GM18511 (cell line): Measurements from ENCODE around the gene USP24.
"Not testable (repeated sequence)": the region's sequence is repeated elsewhere in the genome, so short reads cannot be mapped to it uniquely, and the experiment has no call there.

Experiments
- ATAC-seq: cut with Tn5 transposase; IDR thresholded peaks from one replicate; pipeline ENCODE4 v1.9.1; 2021; ENCODE audit warnings: mild to moderate bottlenecking, moderate library complexity; ENCODE audit not compliant: unreplicated experiment

The USP24 gene

DNA sequence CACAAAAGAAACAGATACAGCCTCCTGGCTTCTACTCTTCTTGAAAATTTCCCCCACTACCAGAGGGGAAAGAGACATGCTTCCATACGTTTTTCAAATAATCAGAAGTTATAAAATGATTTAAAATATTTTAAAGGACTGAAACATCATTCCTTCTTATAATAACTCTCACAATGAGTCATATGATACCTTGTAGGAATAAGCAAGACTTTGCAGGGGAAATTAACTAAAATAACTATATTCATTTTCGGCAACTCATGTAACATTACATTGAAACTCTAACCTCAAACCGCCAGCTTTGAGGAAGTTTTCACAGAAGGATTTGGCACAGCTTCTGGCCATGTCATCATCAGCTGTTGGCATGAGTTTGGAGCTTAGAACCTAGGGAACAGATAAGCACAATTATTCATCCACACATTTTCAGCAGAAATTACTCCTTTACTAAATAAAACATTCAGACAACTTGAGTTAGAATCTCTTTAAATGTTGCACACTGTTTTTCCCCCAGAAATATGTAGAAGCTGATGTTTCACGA is 85.9 kb downstream of the USP24 start:
- ATAC-seq = no peak

DNA sequence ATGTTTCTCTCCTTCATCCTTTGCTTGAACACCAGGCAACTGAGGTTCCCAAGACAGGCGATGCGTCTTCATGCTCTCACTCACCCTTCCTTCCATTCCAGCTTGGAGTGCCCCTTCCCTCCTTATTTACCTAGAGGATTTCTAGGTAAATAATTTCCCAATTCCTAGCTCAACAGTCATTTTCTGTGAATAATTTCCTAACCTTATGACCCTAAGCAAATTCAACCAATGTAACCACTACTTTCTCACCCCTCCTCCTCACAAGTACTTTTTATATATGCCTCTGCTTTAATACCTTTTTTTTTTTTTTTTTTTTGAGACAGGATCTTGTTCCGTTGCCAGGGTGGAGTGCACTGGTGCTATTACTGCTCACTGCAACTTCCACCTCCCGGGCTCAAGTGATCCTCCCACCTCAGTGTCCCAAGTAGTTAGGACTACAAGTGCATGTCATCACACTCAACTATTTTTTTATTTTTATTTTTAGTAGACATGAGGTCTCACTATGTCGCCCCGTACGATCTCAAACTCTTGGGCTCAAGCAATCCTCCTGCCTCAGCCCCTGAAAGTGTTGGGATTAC is 86.7 kb downstream of the USP24 start:
- ATAC-seq = no peak

DNA sequence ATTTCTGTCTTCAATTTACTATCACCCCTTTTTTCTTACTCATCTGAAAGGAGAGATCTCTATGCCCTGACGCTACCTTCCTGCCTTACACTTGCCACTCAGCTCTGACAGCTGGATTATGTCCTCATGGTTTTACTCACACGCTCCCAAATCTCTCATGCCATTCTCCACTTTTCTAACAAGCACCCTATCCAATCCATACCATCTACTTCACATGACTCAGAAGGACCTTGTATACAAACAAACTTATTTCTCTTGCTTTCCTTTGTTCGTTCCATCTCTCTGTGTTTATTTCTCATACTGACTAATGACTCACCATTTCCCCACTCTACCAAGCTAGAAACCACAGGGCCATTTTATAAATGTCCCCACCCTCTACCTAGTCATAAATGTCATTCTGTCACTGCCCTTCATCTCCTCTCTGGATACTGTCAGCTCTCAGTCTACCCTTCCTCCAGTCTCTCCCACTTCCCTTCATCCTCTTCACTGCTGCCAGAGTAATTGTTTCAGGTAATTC is 87.3 kb downstream of the USP24 start:
- peak; percentile 72 for ATAC-seq

DNA sequence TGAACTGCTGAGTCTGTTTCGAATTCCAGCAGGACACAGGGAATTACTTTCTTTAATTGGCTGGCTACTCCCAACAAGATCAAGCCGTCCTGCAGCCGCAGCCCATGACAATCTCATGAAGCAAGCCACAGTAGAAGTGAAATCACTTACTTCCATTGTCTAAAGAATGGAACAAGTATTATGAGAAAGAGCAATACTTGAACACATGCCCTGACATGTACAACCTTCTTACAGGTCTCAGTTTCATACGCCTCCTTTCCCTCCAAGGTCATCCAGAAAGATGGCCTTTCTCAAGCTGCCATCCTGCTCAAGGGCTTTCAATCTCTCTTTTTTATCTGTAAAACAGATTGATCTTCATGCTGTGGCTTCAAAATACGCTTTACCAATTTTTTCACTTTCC is 90.7 kb downstream of the USP24 start:
- ATAC-seq = no peak

DNA sequence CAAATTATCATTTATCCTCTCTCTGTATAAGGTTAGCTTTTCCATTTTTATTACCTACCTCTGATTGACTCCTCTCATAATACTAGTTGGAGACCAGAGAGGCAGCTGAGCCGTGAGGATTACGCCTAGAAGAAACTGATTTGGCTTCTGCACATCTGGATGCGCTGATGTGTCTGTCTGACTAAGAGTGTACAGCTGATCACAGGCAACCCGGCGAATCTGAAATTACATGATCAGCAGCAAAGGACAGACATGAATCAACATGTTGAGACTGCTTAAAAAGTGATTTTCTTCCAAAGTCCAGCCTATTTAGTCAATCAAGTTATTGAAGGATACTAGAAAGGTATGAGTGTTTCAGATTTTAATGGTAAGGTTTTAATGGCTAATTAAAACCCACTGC is 94.6 kb downstream of the USP24 start:
- no peak for ATAC-seq

DNA sequence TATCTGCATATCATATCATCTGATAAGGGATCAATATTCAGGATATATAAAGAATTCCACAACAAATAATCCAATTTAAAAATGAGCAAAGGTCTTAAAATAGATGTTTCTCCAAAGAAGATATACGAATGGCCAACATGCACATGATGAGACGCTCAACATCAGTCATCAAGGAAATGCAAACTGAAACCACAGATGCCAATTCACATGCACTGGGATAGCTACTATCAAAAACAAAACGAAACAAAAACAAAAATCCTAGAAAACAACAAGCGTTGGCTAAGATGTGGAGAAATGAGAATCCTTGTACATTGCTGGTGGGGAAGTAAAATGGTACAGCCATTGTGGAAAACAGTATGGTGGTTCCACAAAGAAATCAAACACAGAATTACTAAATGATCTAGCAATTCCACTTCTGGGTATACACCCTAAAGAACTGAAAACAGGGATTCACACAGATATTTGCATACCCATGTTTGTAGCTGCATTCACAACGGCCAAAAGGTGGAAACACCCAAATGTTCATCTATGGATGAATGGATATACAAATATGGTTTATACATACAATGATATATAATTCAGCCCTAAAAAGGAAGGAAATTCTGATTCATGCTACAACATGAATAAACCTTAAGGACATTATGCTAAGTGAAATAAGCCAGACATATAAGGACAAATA is 96.4 kb downstream of the USP24 start:
- ATAC-seq = no peak

DNA sequence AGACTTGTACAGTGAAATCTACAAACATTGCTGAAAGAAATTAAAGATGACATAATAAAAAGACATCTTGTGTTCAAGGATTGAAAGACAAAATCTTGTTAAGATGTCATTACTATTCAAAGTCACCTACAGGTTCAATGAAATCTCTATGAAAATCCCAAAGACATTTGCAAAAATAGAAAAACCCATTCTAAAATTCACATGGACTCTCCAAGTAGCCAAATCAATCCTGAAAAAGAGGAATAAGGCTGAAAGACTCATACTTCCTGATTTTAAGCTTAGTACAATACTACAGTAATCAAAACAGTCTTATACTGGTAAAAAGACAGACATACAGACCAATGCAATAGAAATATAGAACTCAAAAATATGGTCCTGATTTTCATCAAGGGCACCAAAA is 97.2 kb downstream of the USP24 start:
- ATAC-seq = no peak

DNA sequence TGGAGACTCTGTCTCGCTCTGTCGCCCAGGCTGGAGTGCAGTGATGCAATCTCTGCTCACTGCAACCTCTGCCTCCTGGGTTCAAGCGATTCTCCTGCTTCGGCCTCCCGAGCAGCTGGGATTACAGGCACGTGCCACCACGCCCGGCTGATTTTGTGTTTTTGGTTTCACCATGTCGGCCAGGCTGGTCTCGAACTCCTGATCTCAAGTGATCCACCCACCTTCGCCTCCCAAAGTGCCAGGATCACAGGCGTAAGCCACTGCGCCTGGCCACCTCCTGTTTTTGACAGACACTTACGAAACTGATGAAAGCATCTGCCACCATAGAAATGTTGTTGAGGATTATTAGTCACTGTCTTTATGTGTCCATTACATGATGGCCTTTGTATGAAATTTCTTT is 106.2 kb downstream of the USP24 start:
- ATAC-seq = not testable (repeated sequence)

DNA sequence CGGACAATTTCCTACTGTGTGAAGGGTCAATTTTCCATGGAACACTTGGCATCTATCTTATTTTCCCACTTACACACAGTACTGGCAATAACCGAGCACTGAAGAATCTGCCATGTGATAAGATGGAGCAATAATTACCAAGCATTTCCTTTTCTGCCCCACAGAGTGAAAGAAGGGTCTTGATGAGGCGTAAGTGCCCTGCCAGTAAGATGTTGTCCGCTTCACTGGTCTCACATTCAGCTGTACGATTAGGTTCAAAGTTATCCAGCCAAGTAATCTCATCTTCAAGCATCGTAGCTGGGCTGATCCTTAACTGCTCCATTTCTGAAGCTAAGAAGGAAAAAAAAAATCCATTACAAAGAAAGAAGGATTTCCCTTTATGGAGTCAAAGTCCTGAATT is 108.1 kb downstream of the USP24 start:
- no peak for ATAC-seq

DNA sequence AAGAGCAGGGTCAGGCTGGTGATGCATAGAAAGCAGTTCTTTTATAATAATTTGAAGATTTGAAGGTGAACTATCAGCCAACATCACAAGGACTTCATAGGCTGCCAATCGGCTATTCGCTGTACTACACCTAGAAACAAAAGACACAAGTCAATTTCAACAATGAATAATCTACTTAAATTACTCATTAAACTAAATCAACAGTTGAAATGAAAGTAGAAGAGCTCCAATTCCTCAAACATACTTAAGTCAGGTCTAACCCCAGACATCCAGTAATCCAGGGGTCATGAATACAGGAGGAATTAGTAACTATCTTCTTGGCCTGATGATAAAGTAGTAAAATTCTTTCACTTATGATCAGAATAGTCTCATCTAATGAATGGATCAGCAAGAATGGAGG is 111.3 kb downstream of the USP24 start:
- no peak for ATAC-seq

DNA sequence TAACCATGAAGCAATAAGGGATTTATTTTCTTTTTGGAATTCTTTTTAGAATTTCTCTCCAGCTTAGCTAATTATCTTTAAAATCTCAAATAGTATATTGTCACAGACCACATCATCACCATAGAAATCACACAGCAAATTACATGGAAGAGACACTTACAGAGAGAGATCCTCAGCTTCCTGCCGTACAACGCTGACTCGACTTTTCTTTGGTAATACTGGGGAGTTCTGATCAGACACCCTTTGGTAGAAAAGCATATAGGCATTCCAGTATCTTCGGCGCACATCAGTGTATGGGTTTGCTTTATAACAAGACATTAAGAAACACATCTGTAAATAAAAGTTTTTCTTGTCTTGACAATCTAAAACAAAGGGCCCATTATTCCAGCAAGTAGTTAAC is 120.1 kb downstream of the USP24 start:
- ATAC-seq = no peak

DNA sequence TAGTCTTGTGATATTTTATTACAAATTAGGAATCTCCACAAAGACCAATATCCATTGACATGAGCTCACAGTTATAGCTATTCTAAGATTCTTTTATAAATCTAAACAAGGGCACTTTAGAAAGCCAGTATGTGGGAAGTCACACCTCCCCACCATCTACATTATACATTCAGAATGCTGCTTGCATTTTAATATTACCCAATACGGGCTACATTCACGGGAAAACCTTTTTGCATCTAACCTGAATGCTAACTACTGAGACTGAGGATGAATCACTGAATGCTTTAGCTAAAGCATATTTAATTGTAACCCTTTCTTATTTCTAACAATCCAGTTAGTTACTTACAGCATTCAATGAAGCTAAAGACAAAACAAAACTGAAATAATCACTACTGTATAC is 122.7 kb downstream of the USP24 start:
- ATAC-seq = no peak

DNA sequence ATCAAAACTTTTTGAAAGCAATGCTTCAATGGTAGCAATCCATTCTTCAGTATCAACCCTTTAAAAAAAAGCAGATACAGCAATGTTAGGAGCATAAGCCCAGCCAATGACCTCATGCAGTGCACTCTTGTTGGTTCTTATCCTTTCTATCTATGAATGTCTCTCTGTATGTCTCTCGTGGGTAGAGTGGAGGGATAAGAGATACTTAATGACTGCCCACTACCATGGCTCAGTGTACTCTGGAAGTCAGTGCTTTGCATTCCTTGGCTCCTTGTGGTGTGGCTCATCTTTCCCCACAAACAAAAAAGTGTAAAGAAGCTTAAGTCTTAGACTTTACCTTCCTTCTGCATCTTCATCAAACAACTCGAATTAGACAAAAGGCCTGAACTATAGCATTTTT is 125.5 kb downstream of the USP24 start:
- no peak for ATAC-seq

DNA sequence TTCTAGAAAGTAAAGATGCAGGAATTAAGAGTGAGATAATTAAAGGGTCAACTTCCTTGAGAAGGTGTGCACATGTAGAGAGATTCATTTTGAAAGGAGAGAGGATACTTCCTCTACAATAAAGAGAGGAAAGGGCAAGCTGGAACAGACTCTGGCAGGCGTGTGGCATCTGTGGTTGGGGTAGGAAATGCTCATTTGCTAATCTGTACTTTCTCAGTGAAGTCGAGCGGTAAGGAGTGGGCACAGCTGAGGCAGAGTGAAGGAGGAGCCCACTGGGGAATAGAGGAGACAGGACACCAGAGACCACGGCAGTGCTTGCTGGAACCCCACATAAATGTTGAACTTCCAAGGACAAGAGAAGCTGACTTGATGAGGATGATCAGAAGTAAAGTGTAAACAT is 126.8 kb downstream of the USP24 start:
- no peak for ATAC-seq

DNA sequence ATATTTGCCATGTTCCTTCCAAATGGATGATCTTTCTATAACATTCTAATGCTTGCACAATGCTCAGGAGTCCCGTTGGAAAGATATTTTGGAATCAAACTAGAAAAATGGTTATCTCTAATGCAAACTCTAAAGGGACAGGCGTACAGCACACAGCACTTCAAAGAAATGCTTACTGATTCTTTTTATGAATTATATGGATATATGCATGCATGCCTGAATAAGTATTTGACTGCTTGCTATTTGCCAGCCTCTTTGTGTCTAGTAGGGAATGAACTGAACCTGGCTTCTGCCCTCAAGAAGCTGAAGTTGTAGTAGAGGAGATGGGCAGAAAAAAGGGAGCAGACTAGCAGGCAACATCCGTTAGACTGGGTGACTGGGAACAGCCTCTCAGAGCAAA is 127.7 kb downstream of the USP24 start:
- ATAC-seq = no peak

DNA sequence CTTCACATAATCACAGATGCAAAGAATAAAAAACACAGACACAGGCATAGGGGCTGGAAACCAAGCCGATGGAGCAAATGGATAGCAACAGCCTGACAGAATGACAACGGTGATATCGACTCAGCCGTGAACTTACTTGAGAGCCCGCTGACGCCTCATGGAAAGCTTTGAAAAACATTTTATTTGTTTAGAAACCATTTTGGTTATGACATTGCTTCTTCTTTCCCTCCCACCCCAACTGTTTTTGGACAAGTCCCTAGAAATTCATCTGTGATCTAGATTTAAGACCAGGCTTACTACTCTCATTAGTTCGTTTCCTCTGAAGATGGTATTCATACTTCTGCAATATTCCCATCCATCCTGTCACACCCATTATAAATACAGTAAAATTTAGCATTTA is 130.9 kb downstream of the USP24 start:
- ATAC-seq = no peak

DNA sequence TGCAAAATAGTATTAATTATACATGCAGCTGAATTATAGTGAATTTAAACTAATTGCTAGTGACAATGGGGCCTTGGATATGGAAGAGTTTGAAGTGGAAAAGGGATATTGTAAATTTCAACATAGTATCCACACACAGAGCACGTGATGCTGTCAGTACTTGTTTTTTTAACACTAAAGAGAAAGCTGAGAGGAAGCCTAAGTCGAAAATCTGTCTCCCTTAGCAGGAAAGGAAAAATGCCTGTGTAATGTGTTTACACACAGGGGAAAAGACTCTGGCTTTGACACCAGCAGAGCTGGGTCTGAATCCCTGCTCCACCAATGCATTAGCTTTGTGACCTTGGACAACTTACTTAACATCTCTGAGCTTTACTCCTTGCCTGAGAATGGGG is 133.3 kb downstream of the USP24 start:
- ATAC-seq = no peak

DNA sequence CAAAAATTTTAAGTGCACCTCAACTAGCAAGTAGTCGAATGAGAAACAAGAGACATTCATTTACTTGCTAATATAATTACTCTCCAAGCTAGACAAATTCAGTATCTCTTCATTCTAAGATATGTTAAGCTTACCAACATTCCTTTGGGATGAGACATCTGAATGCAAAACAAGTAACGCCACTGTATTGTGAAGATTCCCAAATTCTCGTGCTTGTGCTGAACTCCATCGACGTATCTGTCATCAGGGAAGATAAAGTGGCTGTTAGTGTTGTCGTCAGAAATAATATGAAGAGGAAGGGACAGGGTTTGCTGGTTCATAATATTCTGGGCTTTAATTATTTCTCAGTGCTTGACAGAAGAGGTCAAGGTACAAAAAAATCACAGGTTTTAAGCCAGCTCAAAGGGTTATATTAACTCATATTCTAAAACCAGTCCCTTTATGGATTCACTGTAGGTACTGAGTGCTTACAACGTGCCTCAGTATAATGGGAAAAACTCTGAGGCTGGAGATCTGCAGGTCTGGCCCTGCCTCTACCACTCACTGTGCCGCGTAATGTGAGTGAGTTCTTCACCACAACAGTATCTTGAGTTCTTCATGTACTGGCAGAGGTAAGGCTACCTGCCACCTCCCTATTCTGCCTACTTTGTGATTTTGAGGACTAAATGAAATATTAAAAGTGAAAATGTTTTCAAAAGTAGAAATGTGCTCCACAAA is 133.8 kb downstream of the USP24 start:
- no peak for ATAC-seq

DNA sequence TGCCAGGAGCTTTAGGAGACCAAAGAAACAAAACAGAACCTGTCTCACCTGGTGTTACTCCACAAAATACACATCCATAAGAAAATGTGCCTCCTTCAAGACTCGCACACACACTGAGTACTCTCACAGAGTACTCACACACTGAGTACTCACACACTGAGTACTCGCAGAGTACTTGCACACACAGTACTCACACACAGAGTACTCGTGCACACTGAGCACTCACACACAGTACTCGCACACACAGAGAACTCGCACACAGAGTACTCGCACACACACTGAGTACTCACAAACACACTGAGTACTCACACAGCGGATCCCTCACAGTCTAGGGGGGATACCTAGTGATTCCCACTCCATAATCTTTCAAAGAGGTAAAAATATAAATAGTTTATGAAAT is 135.5 kb downstream of the USP24 start:
- no peak for ATAC-seq

DNA sequence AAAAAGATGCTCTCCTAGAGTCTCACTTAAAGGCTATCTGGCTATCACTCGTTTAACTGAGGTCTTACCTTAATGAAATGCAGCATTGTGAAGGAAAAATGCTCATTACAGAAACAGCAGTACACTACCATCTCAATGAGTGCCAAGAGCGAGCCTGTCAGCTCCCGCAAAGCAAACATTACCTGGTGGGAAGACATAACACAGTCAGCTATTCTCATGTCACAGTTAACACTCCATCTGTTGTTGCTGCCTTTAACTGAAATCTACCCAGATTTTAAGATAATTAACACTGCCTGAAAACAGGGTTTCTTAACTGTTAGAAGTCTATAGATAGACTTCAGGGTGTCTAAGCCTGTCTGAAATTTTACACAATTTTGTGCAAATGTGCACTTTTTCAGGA is 136.7 kb downstream of the USP24 start:
- no peak for ATAC-seq

DNA sequence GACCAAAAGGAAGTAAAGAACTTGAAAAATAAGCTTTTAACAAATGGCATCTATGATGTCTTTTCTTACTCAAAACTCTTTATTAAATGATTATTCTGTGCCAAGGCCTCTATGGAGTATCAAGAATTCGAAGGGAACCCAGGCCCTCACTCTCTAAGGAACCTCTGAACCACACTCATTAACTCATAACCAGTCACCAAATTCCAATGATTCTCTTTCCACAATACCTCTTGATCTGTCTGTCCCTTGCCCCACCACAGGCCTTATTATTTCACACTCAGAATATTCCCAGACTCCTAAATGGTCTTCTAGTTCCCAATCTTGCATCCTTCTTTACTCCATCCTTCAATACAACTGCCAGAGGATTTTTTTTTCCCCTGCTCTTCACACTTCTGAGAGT is 138.8 kb downstream of the USP24 start:
- no peak for ATAC-seq

DNA sequence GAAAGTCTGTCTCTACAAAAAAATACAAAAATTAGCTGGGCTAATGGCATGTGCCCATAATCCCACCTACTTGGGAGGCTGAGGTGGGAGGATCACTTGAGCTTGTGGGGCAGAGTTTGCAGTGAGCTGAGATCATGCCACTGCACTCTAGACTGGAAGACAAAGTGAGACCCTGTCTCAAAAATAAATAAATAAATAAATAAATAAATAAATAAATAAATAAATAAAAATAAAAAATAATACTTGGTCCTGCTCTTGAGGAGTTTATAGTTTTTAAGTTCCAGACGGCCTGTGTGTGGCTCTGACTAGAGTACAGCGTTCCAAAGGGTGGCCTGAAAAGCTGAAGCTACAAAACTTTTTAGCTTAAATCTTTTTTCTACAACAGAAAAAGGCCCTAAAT is 140.7 kb downstream of the USP24 start:
- ATAC-seq = no peak
